Fibroblast of lung (primary cell): ENCODE data around the gene TAS1R2. TPM values are rescaled to one million over a fixed set of nuclear protein-coding genes. Genes with fewer than 3 reads are reported as not detected.

Experiments
- DNase-seq, 2 donors: peaks; one replicate each; pipeline versions ENCODE4 v3.0.0 to v3.0.0-alpha.2; 2010; ENCODE audit warnings: low read depth in 2 of 2
- H2AFZ ChIP-seq: 2 replicates; pipeline ENCODE4 v1.5.1; 2012; ENCODE audit warnings: low read length, control low read depth, inconsistent platforms
- H3K27ac ChIP-seq: 2 replicates; pipeline ENCODE4 v1.5.1; 2011; ENCODE audit warnings: low read length, control low read depth; ENCODE audit not compliant: insufficient read depth
- H3K27me3 ChIP-seq: 2 replicates; pipeline ENCODE4 v1.5.1; 2011; ENCODE audit warnings: mild to moderate bottlenecking, low read length; ENCODE audit not compliant: control insufficient read depth, insufficient read depth
- H3K36me3 ChIP-seq: 2 replicates; pipeline ENCODE4 v1.5.1; 2011; ENCODE audit warnings: low read length; ENCODE audit not compliant: control insufficient read depth, insufficient read depth
- H3K4me1 ChIP-seq: 2 replicates; pipeline ENCODE4 v1.5.1; 2011; ENCODE audit warnings: low read length; ENCODE audit not compliant: control insufficient read depth, insufficient read depth; ENCODE audit errors: extremely low read depth
- H3K4me2 ChIP-seq: 2 replicates; pipeline ENCODE4 v1.5.1; 2011; ENCODE audit warnings: low read length, control low read depth; ENCODE audit not compliant: insufficient read depth; ENCODE audit errors: extremely low read depth
- H3K4me3 ChIP-seq, 4 experiments: fragments of 200-600 bp in 1 of 4; sonication (generic) in 1 of 4; replicated peaks in 1 of 4; 2 replicates each; pipeline ENCODE4 v1.5.1; 2011 to 2016; ENCODE audit warnings: low read length in 4 of 4, low read depth in 3 of 4, mild to moderate bottlenecking in 3 of 4, control low read depth in 2 of 4, inconsistent platforms in 1 of 4, mixed read lengths in 1 of 4; ENCODE audit not compliant: insufficient read depth in 1 of 4; ENCODE audit errors: control extremely low read depth in 1 of 4
- H3K79me2 ChIP-seq: 2 replicates; pipeline ENCODE4 v1.5.1; 2012; ENCODE audit warnings: mild to moderate bottlenecking, low read length, inconsistent platforms; ENCODE audit not compliant: control insufficient read depth, insufficient read depth
- H3K9ac ChIP-seq: 2 replicates; pipeline ENCODE4 v1.5.1; 2011; ENCODE audit warnings: mild to moderate bottlenecking, low read length, control low read depth; ENCODE audit not compliant: insufficient read depth
- H3K9me3 ChIP-seq: 2 replicates; pipeline ENCODE4 v1.5.1; 2012; ENCODE audit warnings: low read depth, low read length; ENCODE audit not compliant: control insufficient read depth, insufficient read depth
- H4K20me1 ChIP-seq: 2 replicates; pipeline ENCODE4 v1.5.1; 2011; ENCODE audit warnings: low read length; ENCODE audit not compliant: control insufficient read depth, insufficient read depth; ENCODE audit errors: extremely low read depth
- EZH2 ChIP-seq: IDR thresholded peaks from 2 replicates; pipeline ENCODE4 v1.5.1; 2012; ENCODE audit warnings: low read length, control low read depth, mild to moderate bottlenecking; ENCODE audit errors: missing control alignments
- polyA plus RNA-seq, 2 donors: library from polyadenylated mRNA; depleted of rRNA in 1 of 2; stranded (reverse) in 1 of 2; unstranded in 1 of 2; fragments of >200 nt; gene quantifications; 2 replicates each; pipeline ENCODE4 v1.2.1, GENCODE V29; 2011 to 2012; ENCODE audit warnings: missing spikeins in 1 of 2
- total RNA-seq: library from RNA; depleted of rRNA; stranded (reverse); fragments of >200 nt; gene quantifications from 2 replicates; pipeline ENCODE4 v1.2.1, GENCODE V29; 2014
- TF ChIP-seq, protein P1 (sequence below), 2 donors: IDR thresholded peaks in 1 of 2; conservative IDR thresholded peaks in 1 of 2; 1 replicate in 1 of 2; 2 replicates in 1 of 2; pipeline ENCODE4 v1.5.1; 2011 to 2012; ENCODE audit warnings: low read length in 2 of 2, control low read depth in 1 of 2, inconsistent platforms in 1 of 2, low read depth in 1 of 2, mild to moderate bottlenecking in 1 of 2

TAS1R2 gene
- total and polyA plus RNA-seq, 2 donors (not counting 1 experiment from before 2014, with no cell fraction given): not detected

DNA sequence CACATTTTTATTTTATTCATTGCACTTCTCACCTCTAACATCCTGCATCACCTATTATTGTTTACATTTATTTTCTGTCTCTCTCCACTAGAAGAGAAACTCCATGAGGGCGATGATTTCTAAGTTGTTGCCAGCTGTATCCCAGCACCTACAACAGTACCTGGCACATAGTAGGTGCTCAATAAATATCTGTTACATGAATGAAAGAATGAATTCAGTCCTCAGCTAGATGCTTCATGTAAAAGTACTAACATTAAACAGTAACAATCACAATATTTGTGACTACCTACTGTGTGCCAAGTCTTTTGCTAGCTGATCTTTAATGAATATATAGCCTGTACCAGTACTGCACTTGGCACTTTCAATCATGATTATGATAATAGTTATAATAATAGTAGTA lies 3.0 kb downstream of the TAS1R2 start:
- H3K9ac ChIP-seq: no peak overlapping the region
- no peaks in the 10 kb centered on the region for H4K20me1 ChIP-seq
- TF ChIP-seq, protein P1, sequence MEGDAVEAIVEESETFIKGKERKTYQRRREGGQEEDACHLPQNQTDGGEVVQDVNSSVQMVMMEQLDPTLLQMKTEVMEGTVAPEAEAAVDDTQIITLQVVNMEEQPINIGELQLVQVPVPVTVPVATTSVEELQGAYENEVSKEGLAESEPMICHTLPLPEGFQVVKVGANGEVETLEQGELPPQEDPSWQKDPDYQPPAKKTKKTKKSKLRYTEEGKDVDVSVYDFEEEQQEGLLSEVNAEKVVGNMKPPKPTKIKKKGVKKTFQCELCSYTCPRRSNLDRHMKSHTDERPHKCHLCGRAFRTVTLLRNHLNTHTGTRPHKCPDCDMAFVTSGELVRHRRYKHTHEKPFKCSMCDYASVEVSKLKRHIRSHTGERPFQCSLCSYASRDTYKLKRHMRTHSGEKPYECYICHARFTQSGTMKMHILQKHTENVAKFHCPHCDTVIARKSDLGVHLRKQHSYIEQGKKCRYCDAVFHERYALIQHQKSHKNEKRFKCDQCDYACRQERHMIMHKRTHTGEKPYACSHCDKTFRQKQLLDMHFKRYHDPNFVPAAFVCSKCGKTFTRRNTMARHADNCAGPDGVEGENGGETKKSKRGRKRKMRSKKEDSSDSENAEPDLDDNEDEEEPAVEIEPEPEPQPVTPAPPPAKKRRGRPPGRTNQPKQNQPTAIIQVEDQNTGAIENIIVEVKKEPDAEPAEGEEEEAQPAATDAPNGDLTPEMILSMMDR (conservative IDR thresholded peaks at IDR 0.05 in 1 of 2, IDR thresholded peaks at IDR 0.05 in 1 of 2; ENCODE audit: low read depth in 1 of 2, low read length in 2 of 2): no peak
- no peak for TF ChIP-seq EZH2

DNA sequence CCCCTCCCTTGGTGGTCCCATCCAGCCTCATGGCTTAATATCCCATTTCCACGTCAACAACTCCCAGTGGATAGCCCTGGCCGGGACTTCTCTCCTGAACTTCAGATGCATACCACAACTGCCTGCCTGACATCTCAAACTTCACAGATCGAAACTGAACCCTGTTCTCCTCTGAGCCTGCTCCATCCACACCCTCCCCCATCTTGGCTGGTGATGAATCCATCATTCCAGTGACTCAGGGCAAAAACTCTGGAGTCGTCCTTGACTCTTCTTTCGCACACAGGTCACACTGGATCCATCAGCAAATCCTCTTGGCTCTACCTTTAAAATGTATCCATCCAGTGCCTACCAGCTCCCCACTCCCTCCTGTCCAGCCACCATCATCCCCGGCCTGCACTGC lies 3.9 kb downstream of the TAS1R2 start:
- TF ChIP-seq, protein P1 (conservative IDR thresholded peaks at IDR 0.05 in 1 of 2, IDR thresholded peaks at IDR 0.05 in 1 of 2; ENCODE audit: low read depth in 1 of 2, low read length in 2 of 2): no peak
- no peak for TF ChIP-seq EZH2
- no peak overlapping the region for H3K9ac ChIP-seq
- H2AFZ ChIP-seq: no peak overlapping the region
- no peaks in the 10 kb centered on the region for H3K4me1 ChIP-seq
- H4K20me1 ChIP-seq: no peaks in the 10 kb centered on the region
- H3K36me3 ChIP-seq: no peaks in the 10 kb centered on the region
- no peaks in the 10 kb centered on the region for H3K79me2 ChIP-seq
- H3K27me3 ChIP-seq: no peaks in the 10 kb centered on the region
- H3K9me3 ChIP-seq: no peaks in the 10 kb centered on the region
- H3K4me2 ChIP-seq: no peak overlapping the region
- DNase-seq: no peak
- no peak overlapping the region for H3K27ac ChIP-seq
- no peak overlapping the region for H3K4me3 ChIP-seq

More for the DNA sequence above, 3.0 kb downstream of the TAS1R2 start:
- H3K27ac ChIP-seq: no peak overlapping the region
- no peak overlapping the region for H3K4me3 ChIP-seq
- H3K27me3 ChIP-seq: no peaks in the 10 kb centered on the region
- H3K9me3 ChIP-seq: no peaks in the 10 kb centered on the region
- DNase-seq: no peak
- no peaks in the 10 kb centered on the region for H3K79me2 ChIP-seq
- H3K4me1 ChIP-seq: no peaks in the 10 kb centered on the region
- H3K36me3 ChIP-seq: no peaks in the 10 kb centered on the region
- H2AFZ ChIP-seq: no peak overlapping the region
- H3K4me2 ChIP-seq: no peak overlapping the region

DNA sequence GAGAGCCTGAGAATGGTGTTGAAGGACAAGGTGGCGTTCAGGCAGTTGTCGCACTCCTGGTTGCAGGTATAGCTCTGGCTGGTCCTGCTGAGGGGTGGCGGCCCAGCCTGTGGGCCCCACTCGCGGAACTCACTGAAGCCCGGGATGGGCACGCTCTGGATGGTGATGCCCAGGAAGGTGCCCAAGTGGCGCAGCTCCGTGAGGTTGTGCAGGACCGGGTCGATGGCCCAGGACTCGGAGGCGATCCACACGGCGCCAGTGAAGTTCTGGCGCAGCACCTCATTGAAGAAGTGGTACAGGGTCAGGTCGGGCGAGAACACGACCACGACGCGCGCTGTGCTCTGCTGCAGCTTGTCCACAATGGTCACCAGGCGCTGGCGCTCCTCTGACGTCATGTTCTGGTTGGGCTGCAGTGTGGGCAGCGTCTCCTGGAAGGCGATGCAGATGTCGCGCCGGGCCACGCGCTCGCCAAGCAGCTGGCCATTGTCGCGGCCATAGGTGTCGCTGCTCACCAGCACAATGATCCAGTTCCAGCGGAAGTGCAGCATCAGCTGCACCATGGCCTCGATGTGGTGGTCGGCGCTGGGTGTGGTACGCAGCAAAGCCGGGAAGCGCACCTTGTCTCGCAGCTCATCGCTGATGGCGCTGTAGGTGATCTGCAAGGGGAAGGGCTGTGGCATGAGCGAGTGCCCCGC lies 5.0 kb downstream of the TAS1R2 start:
- no peaks in the 10 kb centered on the region for H3K79me2 ChIP-seq
- no peaks in the 10 kb centered on the region for H3K27me3 ChIP-seq
- TF ChIP-seq, protein P1 (conservative IDR thresholded peaks at IDR 0.05 in 1 of 2, IDR thresholded peaks at IDR 0.05 in 1 of 2; ENCODE audit: low read depth in 1 of 2, low read length in 2 of 2): no peak
- no peak for TF ChIP-seq EZH2
- H3K4me1 ChIP-seq: no peaks in the 10 kb centered on the region
- H3K9ac ChIP-seq: no peak overlapping the region
- H3K4me3 ChIP-seq: no peak overlapping the region
- no peaks in the 10 kb centered on the region for H3K36me3 ChIP-seq
- H3K27ac ChIP-seq: no peak overlapping the region
- no peak overlapping the region for H3K4me2 ChIP-seq
- H2AFZ ChIP-seq: no peak overlapping the region
- no peaks in the 10 kb centered on the region for H4K20me1 ChIP-seq
- DNase-seq: no peak
- H3K9me3 ChIP-seq: no peaks in the 10 kb centered on the region
